ENCODE measurements around the gene SLC13A3. TPM values are rescaled to one million over a fixed set of nuclear protein-coding genes. Genes with fewer than 3 reads are reported as not detected.

The SLC13A3 gene
- total RNA-seq, 3 donors from 2014 or later (not counting 1 experiment from before 2014, with no cell fraction given): 0.63 TPM; not detected in 1

DNA sequence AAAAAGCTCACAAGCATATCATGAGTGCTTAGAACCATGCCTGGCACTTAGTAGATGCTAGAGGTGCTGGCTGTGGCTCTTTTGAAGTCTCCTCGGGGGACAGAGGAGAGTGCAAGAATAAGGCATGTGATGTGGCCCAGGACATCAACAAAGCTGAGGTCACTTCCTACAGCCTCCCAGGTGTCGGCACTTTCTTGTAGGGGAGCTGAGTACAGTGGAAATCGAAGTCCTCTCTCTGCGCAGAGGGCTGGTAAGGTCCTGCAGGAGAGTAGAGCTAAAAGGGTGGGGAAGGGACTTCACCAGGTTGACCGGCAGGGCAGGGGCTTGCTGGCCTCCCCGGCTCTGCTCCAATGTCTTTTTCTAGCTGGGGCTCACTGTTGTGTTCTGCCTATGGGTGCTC is 11.2 kb downstream of the SLC13A3 start:
- Histone ChIP-seq H3K4me1 (ENCODE audit: control insufficient read depth, insufficient read depth, low read length) (no peaks in the 10 kb centered on the region), H3K27me3 (ENCODE audit: control insufficient read depth, insufficient read depth, low read length) (no peaks in the 10 kb centered on the region), H3K4me3 (ENCODE audit: low read length) (no peak overlapping the region), H3K27ac (ENCODE audit: low read length) (no peak overlapping the region), H3K9me3 (ENCODE audit: control insufficient read depth, insufficient read depth, low read length) (no peaks in the 10 kb centered on the region), H3K36me3 (ENCODE audit: control insufficient read depth, insufficient read depth, low read length) (no peaks in the 10 kb centered on the region)
- no peak for ATAC-seq
- no peak overlapping the region for H3K27ac Mint-ChIP-seq
- WGBS (ENCODE audit: insufficient coverage): 69% methylated on average over 6 of the region's 6 CpGs
- H3K36me3 Mint-ChIP-seq: no peaks in the 10 kb centered on the region
- TF ChIP-seq, protein P1, sequence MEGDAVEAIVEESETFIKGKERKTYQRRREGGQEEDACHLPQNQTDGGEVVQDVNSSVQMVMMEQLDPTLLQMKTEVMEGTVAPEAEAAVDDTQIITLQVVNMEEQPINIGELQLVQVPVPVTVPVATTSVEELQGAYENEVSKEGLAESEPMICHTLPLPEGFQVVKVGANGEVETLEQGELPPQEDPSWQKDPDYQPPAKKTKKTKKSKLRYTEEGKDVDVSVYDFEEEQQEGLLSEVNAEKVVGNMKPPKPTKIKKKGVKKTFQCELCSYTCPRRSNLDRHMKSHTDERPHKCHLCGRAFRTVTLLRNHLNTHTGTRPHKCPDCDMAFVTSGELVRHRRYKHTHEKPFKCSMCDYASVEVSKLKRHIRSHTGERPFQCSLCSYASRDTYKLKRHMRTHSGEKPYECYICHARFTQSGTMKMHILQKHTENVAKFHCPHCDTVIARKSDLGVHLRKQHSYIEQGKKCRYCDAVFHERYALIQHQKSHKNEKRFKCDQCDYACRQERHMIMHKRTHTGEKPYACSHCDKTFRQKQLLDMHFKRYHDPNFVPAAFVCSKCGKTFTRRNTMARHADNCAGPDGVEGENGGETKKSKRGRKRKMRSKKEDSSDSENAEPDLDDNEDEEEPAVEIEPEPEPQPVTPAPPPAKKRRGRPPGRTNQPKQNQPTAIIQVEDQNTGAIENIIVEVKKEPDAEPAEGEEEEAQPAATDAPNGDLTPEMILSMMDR (IDR thresholded peaks at IDR 0.05): no peak
- peaks cover 3 to 7% of the 10 kb centered on the region in 2 donors for H3K27me3 Mint-ChIP-seq (ENCODE audit: low read depth in 2 of 2)
- H3K4me1 Mint-ChIP-seq: no peaks in the 10 kb centered on the region
- DNase-seq: no peak
- no peak overlapping the region for H3K4me3 Mint-ChIP-seq
- H3K9me3 Mint-ChIP-seq: no peaks in the 10 kb centered on the region
- intact Hi-C loops (cut with micrococcal nuclease): no loop called here

GRCh38 chr20:46639587-46639986 is 11.7 kb downstream of the SLC13A3 start:
- H3K27me3 ChIP-seq (ENCODE audit: control insufficient read depth, insufficient read depth, low read length): no peaks in the 10 kb centered on the region
- H3K36me3 ChIP-seq (ENCODE audit: control insufficient read depth, insufficient read depth, low read length): no peaks in the 10 kb centered on the region
- TF ChIP-seq, protein P1 (IDR thresholded peaks at IDR 0.05): no peak
- H3K27ac ChIP-seq (ENCODE audit: low read length): no peak overlapping the region
- no peak for DNase-seq
- Mint-ChIP-seq H3K36me3 (no peaks in the 10 kb centered on the region), H3K27ac (no peak overlapping the region), H3K9me3 (no peaks in the 10 kb centered on the region), H3K4me3 (no peak overlapping the region), H3K4me1 (no peaks in the 10 kb centered on the region), H3K27me3 (ENCODE audit: low read depth in 2 of 2) (peaks cover 7% of the 10 kb centered on the region in 2 donors)
- 94% methylated on average over 3 of the region's 3 CpGs for WGBS (ENCODE audit: insufficient coverage)
- intact Hi-C loops (cut with micrococcal nuclease): no loop called here
- no peak for ATAC-seq
- H3K9me3 ChIP-seq (ENCODE audit: control insufficient read depth, insufficient read depth, low read length): no peaks in the 10 kb centered on the region
- H3K4me3 ChIP-seq (ENCODE audit: low read length): no peak overlapping the region
- H3K4me1 ChIP-seq (ENCODE audit: control insufficient read depth, insufficient read depth, low read length): no peaks in the 10 kb centered on the region

DNA sequence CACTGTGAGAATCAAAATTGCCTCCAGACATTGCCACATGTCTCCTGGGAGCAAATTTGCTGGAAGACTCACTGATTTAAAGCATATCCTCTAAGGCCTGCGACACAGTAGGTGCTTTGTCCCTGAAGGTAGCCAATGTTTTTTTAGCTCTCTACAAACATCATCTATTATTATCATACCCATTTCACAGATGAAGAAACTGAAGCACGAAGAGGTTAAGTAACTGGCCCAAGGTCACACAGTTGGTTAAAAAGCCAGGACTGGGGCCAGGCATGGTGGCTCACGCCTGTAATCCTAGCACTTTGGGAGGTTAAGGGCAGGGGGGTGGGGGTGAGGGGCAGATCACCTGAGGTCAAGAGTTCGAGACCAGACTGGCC is 12.4 kb downstream of the SLC13A3 start:
- Mint-ChIP-seq H3K27ac (no peak overlapping the region), H3K27me3 (ENCODE audit: low read depth in 2 of 2) (peaks cover 7 to 8% of the 10 kb centered on the region in 2 donors), H3K9me3 (no peaks in the 10 kb centered on the region), H3K4me3 (no peak overlapping the region), H3K4me1 (no peaks in the 10 kb centered on the region), H3K36me3 (no peaks in the 10 kb centered on the region)
- DNase-seq (no peak), ATAC-seq (no peak)
- no peaks in the 10 kb centered on the region for H3K36me3 ChIP-seq (ENCODE audit: control insufficient read depth, insufficient read depth, low read length)
- H3K27ac ChIP-seq (ENCODE audit: low read length): no peak overlapping the region
- no peaks in the 10 kb centered on the region for H3K9me3 ChIP-seq (ENCODE audit: control insufficient read depth, insufficient read depth, low read length)
- TF ChIP-seq, protein P1 (IDR thresholded peaks at IDR 0.05): no peak
- intact Hi-C loops (cut with micrococcal nuclease): no loop called here
- 97% methylated on average over 3 of the region's 4 CpGs for WGBS (ENCODE audit: insufficient coverage)
- no peaks in the 10 kb centered on the region for H3K27me3 ChIP-seq (ENCODE audit: control insufficient read depth, insufficient read depth, low read length)
- no peaks in the 10 kb centered on the region for H3K4me1 ChIP-seq (ENCODE audit: control insufficient read depth, insufficient read depth, low read length)
- no peak overlapping the region for H3K4me3 ChIP-seq (ENCODE audit: low read length)

DNA sequence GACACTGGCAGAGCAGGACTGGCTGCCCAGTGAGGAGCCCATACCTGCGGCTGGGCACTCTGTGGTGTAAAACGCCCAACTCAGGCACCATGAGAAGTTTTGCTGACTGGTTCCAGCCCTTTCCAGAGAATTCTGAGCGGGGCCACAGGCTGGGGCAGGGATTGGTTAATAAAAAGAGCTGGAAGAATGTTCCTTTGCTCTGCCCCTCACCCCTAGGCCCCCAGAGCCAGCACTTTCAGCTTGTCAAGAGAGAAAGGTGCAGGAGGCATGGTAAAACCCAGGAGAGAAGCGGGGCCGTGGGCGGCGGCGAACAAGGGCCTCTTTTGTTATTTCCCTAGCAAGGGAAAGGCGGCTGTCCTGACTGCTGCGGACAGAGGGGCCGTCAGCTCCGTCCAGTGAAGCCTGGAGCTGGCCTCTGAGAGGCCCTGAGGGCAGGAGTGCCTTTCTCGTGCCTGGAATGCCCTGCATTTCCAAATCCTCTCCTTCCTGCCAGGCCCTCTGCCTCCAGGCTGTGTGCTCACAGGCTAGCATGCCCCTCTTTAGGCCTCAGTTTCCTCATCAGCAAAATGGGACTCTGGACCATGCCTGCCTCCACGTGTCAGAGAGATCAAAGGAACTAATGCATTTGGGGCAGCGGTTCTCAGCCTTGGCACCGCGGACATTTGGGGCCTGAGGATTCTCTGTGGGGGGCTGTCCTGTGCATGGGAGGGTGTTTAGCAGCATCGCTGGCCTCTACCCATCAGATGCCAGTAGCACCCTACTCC is 12.9 kb downstream of the SLC13A3 start:
- WGBS (ENCODE audit: insufficient coverage): 88% methylated on average over 18 of the region's 18 CpGs
- intact Hi-C loops (cut with micrococcal nuclease): no loop called here

More for the DNA sequence above, 12.9 kb downstream of the SLC13A3 start:
- peaks cover 7 to 8% of the 10 kb centered on the region in 2 donors for H3K27me3 Mint-ChIP-seq (ENCODE audit: low read depth in 2 of 2)
- no peak overlapping the region for H3K4me3 Mint-ChIP-seq
- no peak overlapping the region for H3K27ac ChIP-seq (ENCODE audit: low read length)
- H3K9me3 ChIP-seq (ENCODE audit: control insufficient read depth, insufficient read depth, low read length): no peaks in the 10 kb centered on the region
- DNase-seq (no peak), ATAC-seq (no peak)
- H3K4me1 Mint-ChIP-seq: no peaks in the 10 kb centered on the region
- no peaks in the 10 kb centered on the region for H3K9me3 Mint-ChIP-seq
- no peak overlapping the region for H3K27ac Mint-ChIP-seq
- no peaks in the 10 kb centered on the region for H3K36me3 ChIP-seq (ENCODE audit: control insufficient read depth, insufficient read depth, low read length)
- H3K27me3 ChIP-seq (ENCODE audit: control insufficient read depth, insufficient read depth, low read length): no peaks in the 10 kb centered on the region
- H3K36me3 Mint-ChIP-seq: no peaks in the 10 kb centered on the region
- TF ChIP-seq, protein P1 (IDR thresholded peaks at IDR 0.05): no peak
- no peak overlapping the region for H3K4me3 ChIP-seq (ENCODE audit: low read length)
- no peaks in the 10 kb centered on the region for H3K4me1 ChIP-seq (ENCODE audit: control insufficient read depth, insufficient read depth, low read length)

All from natural killer cell (primary cell).